Mammary epithelial cell (primary cell): ENCODE results near the gene TACR1.

Source experiments
- CTCF ChIP-seq, 2 donors: IDR thresholded peaks in 1 of 2; conservative IDR thresholded peaks in 1 of 2; 2 replicates each; pipeline ENCODE4 v1.5.1; 2011 to 2012; ENCODE audit warnings: inconsistent platforms in 2 of 2, low read length in 2 of 2, mild to moderate bottlenecking in 2 of 2, control low read depth in 1 of 2, low read depth in 1 of 2; ENCODE audit not compliant: insufficient read depth in 1 of 2; ENCODE audit errors: extremely low read depth in 1 of 2
- EZH2 ChIP-seq: IDR thresholded peaks from 2 replicates; pipeline ENCODE4 v1.6.1; 2012; ENCODE audit warnings: low read length, inconsistent platforms, borderline replicate concordance

- TF ChIP-seq CTCF (conservative IDR thresholded peaks at IDR 0.05 in 1 of 2, IDR thresholded peaks at IDR 0.05 in 1 of 2; ENCODE audit: extremely low read depth in 1 of 2, insufficient read depth in 1 of 2, low read depth in 1 of 2, low read length in 2 of 2) (no peak), EZH2 (no peak)
Measured at GRCh38 chr2:75097831-75098230, 101.5 kb downstream of the TACR1 start.
